Dermis microvascular lymphatic vessel endothelial cell (primary cell): Measurements from ENCODE around the gene FABP7. TPM values are rescaled to one million over a fixed set of nuclear protein-coding genes. Genes with fewer than 3 reads are reported as not detected.

Experiments
- DNase-seq, 2 donors: peaks; one replicate each; pipeline versions ENCODE4 v3.0.0 to v3.0.0-alpha.2; 2010; ENCODE audit warnings: low read depth in 2 of 2
- total RNA-seq: library from RNA; depleted of rRNA; stranded (reverse); fragments of >200 nt; gene quantifications from 2 replicates; pipeline ENCODE4 v1.2.1, GENCODE V29; 2014

The FABP7 gene
- total RNA-seq, 1 donor from 2014 or later = not detected

GRCh38 chr6:122758927-122759334 lies 20.6 kb upstream of the FABP7 start:
- DNase-seq = no peak

GRCh38 chr6:122760330-122760729 lies 19.2 kb upstream of the FABP7 start:
- DNase-seq = no peak

GRCh38 chr6:122766256-122766655 lies 13.3 kb upstream of the FABP7 start:
- no peak for DNase-seq

- DNase-seq = no peak
Observed at GRCh38 chr6:122770835-122771601, 8.5 kb upstream of the FABP7 start.

- no peak for DNase-seq
Observed at GRCh38 chr6:122772724-122773415, 6.6 kb upstream of the FABP7 start.

GRCh38 chr6:122775975-122776374 lies 3.5 kb upstream of the FABP7 start:
- no peak for DNase-seq

- DNase-seq = no peak
Observed at GRCh38 chr6:122778302-122778701, 1.2 kb upstream of the FABP7 start.

- no peak for DNase-seq
Observed at GRCh38 chr6:122778985-122779661, 393 bp upstream of the FABP7 start.

- no peak for DNase-seq
Observed at GRCh38 chr6:122780114-122780513, 598 bp downstream of the FABP7 start.

GRCh38 chr6:122781716-122782115 lies 2.2 kb downstream of the FABP7 start:
- no peak for DNase-seq

GRCh38 chr6:122783401-122783800 lies 3.9 kb downstream of the FABP7 start:
- no peak for DNase-seq

- no peak for DNase-seq
Observed at GRCh38 chr6:122785891-122786290, 6.4 kb downstream of the FABP7 start.

GRCh38 chr6:122787721-122788120 lies 8.2 kb downstream of the FABP7 start:
- DNase-seq = no peak

- DNase-seq = no peak
Observed at GRCh38 chr6:122788208-122788607, 8.7 kb downstream of the FABP7 start.

- no peak for DNase-seq
Observed at GRCh38 chr6:122788663-122789181, 9.2 kb downstream of the FABP7 start.

GRCh38 chr6:122789182-122790027 lies 9.9 kb downstream of the FABP7 start, which contains the start of gene SMPDL3A:
TSS of gene SMPDL3A (plus strand) at chr6:122789258. CDS start at chr6:122789347, 89 bp downstream.
- DNase-seq = peak in 1 of 2 donors; percentile 64

GRCh38 chr6:122790028-122790422 lies 10.5 kb downstream of the FABP7 start:
- no peak for DNase-seq

GRCh38 chr6:122790423-122791309 lies 11.2 kb downstream of the FABP7 start:
- DNase-seq = no peak

- no peak for DNase-seq
Observed at GRCh38 chr6:122791310-122791679, 11.8 kb downstream of the FABP7 start.

GRCh38 chr6:122792766-122793165 lies 13.2 kb downstream of the FABP7 start:
- DNase-seq = no peak
